GM12878 (cell line): ENCODE measurements around the gene RMP24.

Experiments
- ATAC-seq: fragments of 200-7000 bp; cut with Tn5 transposase; 3 replicates; pipeline ENCODE4 v1.9.1; 2020; ENCODE audit warnings: mild to moderate bottlenecking, moderate library complexity
- BruUV-seq: library from RNA; stranded (reverse); fragments of 400-500 nt; replicated peaks from 2 replicates; lab custom pipeline; 2021; lab: Mats Ljungman, UMichigan
- CTCF ChIA-PET: fragments of 300-600 bp; sonication (Branson Sonifier 250); formaldehyde crosslinking; extraction: SDS; loops from one replicate; lab custom pipeline; 2021; ENCODE audit warnings: inconsistent platforms; lab: Yijun Ruan, JAX
- POLR2A ChIA-PET: fragments of 350-600 bp; formaldehyde crosslinking; extraction: SDS; loops from one replicate; lab custom pipeline; 2021; ENCODE audit warnings: inconsistent platforms; lab: Charles Lee
- RAD21 ChIA-PET: fragments of 300-600 bp; sonication (Branson Sonifier 250); formaldehyde crosslinking; loops from one replicate; lab custom pipeline; 2023; ENCODE audit warnings: antibody characterized with exemption; ENCODE audit not compliant: unreplicated experiment; lab: Charles Lee
- SMC1A ChIA-PET: fragments of 300-600 bp; sonication (Branson Sonifier 250); formaldehyde crosslinking; loops from one replicate; lab custom pipeline; 2023; ENCODE audit not compliant: unreplicated experiment, uncharacterized antibody; lab: Charles Lee
- DNase-seq: peaks from one replicate; pipeline ENCODE4 v3.0.0-alpha.2; 2011; ENCODE audit warnings: low read depth, low spot score
- FAIRE-seq: peaks from 3 replicates; lab custom pipeline; 2011; peaks lifted over from hg19 to GRCh38; lab: Jason Lieb, UNC
- H2AFZ ChIP-seq: 2 replicates; pipeline ENCODE4 v1.6.0; 2011; ENCODE audit warnings: low read depth, low read length, control low read depth; ENCODE audit not compliant: control insufficient read depth
- H3K27ac ChIP-seq: 2 replicates; pipeline ENCODE4 v1.5.1; 2011; ENCODE audit warnings: control low read depth; ENCODE audit not compliant: control insufficient read depth, insufficient read depth
- H3K27me3 ChIP-seq, 2 experiments: replicated peaks in 1 of 2; 2 replicates each; pipeline versions ENCODE4 v1.6.0 to v1.6.1; 2011; ENCODE audit warnings: low read length in 1 of 2; ENCODE audit not compliant: control insufficient read depth in 2 of 2, insufficient read depth in 2 of 2
- H3K36me3 ChIP-seq, 2 experiments: 2 replicates each; pipeline ENCODE4 v1.5.1; 2011; ENCODE audit warnings: low read length in 1 of 2; ENCODE audit not compliant: control insufficient read depth in 2 of 2, insufficient read depth in 2 of 2
- H3K4me1 ChIP-seq: 2 replicates; pipeline ENCODE4 v1.6.1; 2011; ENCODE audit warnings: mild to moderate bottlenecking, low read length, moderate library complexity, mixed read lengths; ENCODE audit not compliant: control insufficient read depth, insufficient read depth
- H3K4me2 ChIP-seq: 2 replicates; pipeline ENCODE4 v1.6.0; 2011; ENCODE audit warnings: control low read depth; ENCODE audit not compliant: control insufficient read depth, insufficient read depth
- H3K4me3 ChIP-seq: fragments of 200-600 bp; sonication (generic); 2 replicates; pipeline ENCODE4 v1.5.1; 2016
- H3K79me2 ChIP-seq: 2 replicates; pipeline ENCODE4 v1.6.0; 2011; ENCODE audit warnings: low read length; ENCODE audit not compliant: control insufficient read depth, insufficient read depth
- H3K9ac ChIP-seq: 2 replicates; pipeline ENCODE4 v1.8.0; 2011; ENCODE audit warnings: low read length, control low read depth, mixed read lengths; ENCODE audit not compliant: control insufficient read depth, insufficient read depth
- H3K9me3 ChIP-seq: replicated peaks from 3 replicates; pipeline ENCODE4 v1.5.1; 2011; ENCODE audit warnings: mild to moderate bottlenecking, low read length; ENCODE audit not compliant: control insufficient read depth, insufficient read depth
- H4K20me1 ChIP-seq: 2 replicates; pipeline ENCODE4 v1.6.0; 2011; ENCODE audit not compliant: control insufficient read depth, insufficient read depth
- BCL11A ChIP-seq: IDR thresholded peaks from 2 replicates; pipeline ENCODE4 v1.6.1; 2011; ENCODE audit warnings: low read depth, low read length
- E4F1 ChIP-seq: fragments of 450-650 bp; IDR thresholded peaks from 2 replicates; pipeline ENCODE4 v1.6.1; 2018; ENCODE audit warnings: borderline replicate concordance, mild to moderate bottlenecking; ENCODE audit not compliant: partially characterized antibody
- ETV6 ChIP-seq, 2 experiments: fragments of 450-650 bp in 1 of 2; IDR thresholded peaks in 1 of 2; conservative IDR thresholded peaks in 1 of 2; 2 replicates each; pipeline ENCODE4 v1.6.1; 2014; ENCODE audit warnings: antibody characterized with exemption in 1 of 2, borderline replicate concordance in 1 of 2, low read depth in 1 of 2, mild to moderate bottlenecking in 1 of 2, moderate library complexity in 1 of 2
- KDM1A ChIP-seq: fragments of 200-600 bp; sonication (generic); IDR thresholded peaks from 2 replicates; pipeline ENCODE4 v1.6.1; 2016; ENCODE audit warnings: borderline replicate concordance
- MTA2 ChIP-seq: fragments of 450-650 bp; IDR thresholded peaks from 2 replicates; pipeline ENCODE4 v1.6.1; 2016; ENCODE audit warnings: low read depth, mild to moderate bottlenecking, moderate library complexity
- NR2C1 ChIP-seq: fragments of 450-650 bp; IDR thresholded peaks from 2 replicates; pipeline ENCODE4 v1.6.1; 2017; ENCODE audit warnings: antibody characterized with exemption, mild to moderate bottlenecking, moderate library complexity
- PBX3 ChIP-seq: IDR thresholded peaks from 2 replicates; pipeline ENCODE4 v1.6.1; 2011; ENCODE audit warnings: mild to moderate bottlenecking, low read depth, low read length, moderate library complexity; ENCODE audit not compliant: insufficient replicate concordance
- POLR2AphosphoS5 ChIP-seq: IDR thresholded peaks from 2 replicates; pipeline ENCODE4 v1.6.1; 2011; ENCODE audit warnings: mild to moderate bottlenecking, low read length, inconsistent platforms
- STAT3 ChIP-seq: IDR thresholded peaks from 2 replicates; pipeline ENCODE4 v1.6.1; 2011; ENCODE audit warnings: low read depth, low read length, improper control_type of control experiment
- YY1 ChIP-seq: IDR thresholded peaks from 2 replicates; pipeline ENCODE4 v1.6.1; 2011; ENCODE audit warnings: low read depth, mild to moderate bottlenecking, low read length
- WGBS: methylation state at CpG from one replicate; pipeline ENCODE4 v1.1.6; 2016; ENCODE audit warnings: low lambda C conversion rate; ENCODE audit not compliant: insufficient replicate concordance, insufficient coverage; ENCODE audit errors: missing lambda C conversion rate; 5-methylcytosine and 5-hydroxymethylcytosine counted together
- in situ Hi-C: fragments of 300-500 bp; cut with MboI; formaldehyde crosslinking; loops from 9 replicates; pipeline ENCODE4 v1.14.3; 2018; ENCODE audit warnings: mixed read lengths
- intact Hi-C: fragments of 100-400 bp; cut with micrococcal nuclease; formaldehyde crosslinking; loops from one replicate; pipeline ENCODE4 v1.14.2; 2022; ENCODE audit not compliant: unreplicated experiment

The RMP24 gene

GRCh38 chr18:35979112-35979511 is 6.6 kb downstream of the RMP24 start (continued):
- TF ChIP-seq NR2C1 (no peak), YY1 (no peak), PBX3 (no peak), BCL11A (no peak), POLR2AphosphoS5 (no peak)

GRCh38 chr18:35982409-35983114 is 10.1 kb downstream of the RMP24 start:
- H3K9ac ChIP-seq = no peak overlapping the region
- CTCF ChIA-PET = no interaction called here
- FAIRE-seq = no peak
- H3K79me2 ChIP-seq = no peaks in the 10 kb centered on the region
- H3K4me3 ChIP-seq = no peak overlapping the region
- H3K27ac ChIP-seq = no peak overlapping the region
- intact Hi-C loops = no loop called here
- TF ChIP-seq MTA2 = no peak
- no peak for TF ChIP-seq STAT3
- TF ChIP-seq E4F1 = no peak
- no peak for TF ChIP-seq KDM1A
- no peak for TF ChIP-seq ETV6 (conservative IDR thresholded peaks at IDR 0.05 in 1 of 2, IDR thresholded peaks at IDR 0.05 in 1 of 2; ENCODE audit: borderline replicate concordance in 1 of 2, low read depth in 1 of 2)
- TF ChIP-seq, all 136 proteins: peak for 0
- in situ Hi-C loops = no loop called here
- Histone ChIP-seq H3K27me3 (no peaks in the 10 kb centered on the region), H3K36me3 (peaks cover 4 to 13% of the 10 kb centered on the region in 2 experiments), H4K20me1 (no peaks in the 10 kb centered on the region), H3K4me2 (no peak overlapping the region), H2AFZ (no peak overlapping the region), H3K9me3 (no peaks in the 10 kb centered on the region), H3K4me1 (no peaks in the 10 kb centered on the region)
- ChIA-PET SMC1A (no interaction called here), POLR2A (no interaction called here), RAD21 (no interaction called here)
- DNase-seq (no peak), ATAC-seq (no peak)
- WGBS = 100% methylated on average over 2 of the region's 2 CpGs
- no TSS peak for BruUV-seq
